ENCODE measurements around the gene COL19A1.
"Not testable (repeated sequence)": the region's sequence is repeated elsewhere in the genome, so short reads cannot be mapped to it uniquely, and the experiment has no call there.

GRCh38 chr6:69921066-69921465 is 54.7 kb downstream of the COL19A1 start:
- TF ChIP-seq CTCF, POLR2A (IDR thresholded peaks at IDR 0.05): not testable (repeated sequence)

All from ovary (tissue), 3 donors.